IMR-90 (cell line): Measurements from ENCODE around the gene DSG3.

Source experiments
- CEBPB ChIP-seq: IDR thresholded peaks from 2 replicates; pipeline ENCODE4 v1.6.1; 2012; ENCODE audit warnings: low read depth, low read length, improper control_type of control experiment
- CTCF ChIP-seq: conservative IDR thresholded peaks from 2 replicates; pipeline ENCODE4 v1.5.1; 2012; ENCODE audit warnings: mild to moderate bottlenecking, low read depth, low read length, improper control_type of control experiment
- ELK1 ChIP-seq: fragments of 150-350 bp; IDR thresholded peaks from 2 replicates; pipeline ENCODE4 v1.6.1; 2016; ENCODE audit warnings: low read depth, mild to moderate bottlenecking, low read length, moderate library complexity, borderline replicate concordance
- FOS ChIP-seq: fragments of 150-350 bp; IDR thresholded peaks from 2 replicates; pipeline ENCODE4 v1.6.1; 2016; ENCODE audit warnings: low read depth, low read length
- MAFK ChIP-seq: IDR thresholded peaks from 2 replicates; pipeline ENCODE4 v1.6.1; 2012; ENCODE audit warnings: low read depth, low read length, improper control_type of control experiment
- MAZ ChIP-seq: IDR thresholded peaks from 2 replicates; pipeline ENCODE4 v1.6.1; 2012; ENCODE audit warnings: low read depth, mild to moderate bottlenecking, low read length, improper control_type of control experiment, moderate library complexity, borderline replicate concordance
- MXI1 ChIP-seq: IDR thresholded peaks from 2 replicates; pipeline ENCODE4 v1.6.1; 2012; ENCODE audit warnings: low read depth, mild to moderate bottlenecking, low read length, moderate library complexity, borderline replicate concordance
- NFE2L2 ChIP-seq: fragments of 150-350 bp; IDR thresholded peaks from 2 replicates; pipeline ENCODE4 v1.6.1; 2016; ENCODE audit warnings: low read depth, mild to moderate bottlenecking, low read length
- POLR2A ChIP-seq: IDR thresholded peaks from 2 replicates; pipeline ENCODE4 v1.6.1; 2012; ENCODE audit warnings: mild to moderate bottlenecking, low read depth, low read length
- RAD21 ChIP-seq: IDR thresholded peaks from 2 replicates; pipeline ENCODE4 v1.6.1; 2012; ENCODE audit warnings: low read length, improper control_type of control experiment
- RCOR1 ChIP-seq: IDR thresholded peaks from 2 replicates; pipeline ENCODE4 v1.6.1; 2012; ENCODE audit warnings: mild to moderate bottlenecking, low read length, improper control_type of control experiment; ENCODE audit not compliant: insufficient replicate concordance
- RFX5 ChIP-seq: IDR thresholded peaks from 2 replicates; pipeline ENCODE4 v1.8.0; 2012; ENCODE audit warnings: low read depth, mild to moderate bottlenecking, low read length, moderate library complexity
- SMC3 ChIP-seq: fragments of 150-350 bp; IDR thresholded peaks from 2 replicates; pipeline ENCODE4 v1.6.1; 2016; ENCODE audit warnings: low read depth, mild to moderate bottlenecking, antibody characterized with exemption, low read length, moderate library complexity
- USF2 ChIP-seq: fragments of 150-350 bp; IDR thresholded peaks from 2 replicates; pipeline ENCODE4 v1.6.1; 2017; ENCODE audit warnings: mild to moderate bottlenecking, antibody characterized with exemption, low read length, low read depth

GRCh38 chr18:31398191-31398590, 49.4 kb upstream of the DSG3 start:
- TF ChIP-seq CTCF, result no peak
- no peak for TF ChIP-seq USF2
- TF ChIP-seq ELK1, result no peak
- TF ChIP-seq POLR2A, result no peak
- no peak for TF ChIP-seq MXI1
- TF ChIP-seq MAZ, result no peak
- no peak for TF ChIP-seq NFE2L2
- TF ChIP-seq RFX5, result no peak
- TF ChIP-seq RCOR1, result no peak
- no peak for TF ChIP-seq FOS
- no peak for TF ChIP-seq MAFK
- TF ChIP-seq RAD21, result no peak
- no peak for TF ChIP-seq SMC3
- no peak for TF ChIP-seq CEBPB
